ENCODE data around the gene PRSS33. TPM values are rescaled to one million over a fixed set of nuclear protein-coding genes. Genes with fewer than 3 reads are reported as not detected.

PRSS33 gene
- total and polyA plus RNA-seq, 9 of the 15 experiments (the other 6 are each of a cell fraction or from before 2014, with no cell fraction given): not detected

DNA sequence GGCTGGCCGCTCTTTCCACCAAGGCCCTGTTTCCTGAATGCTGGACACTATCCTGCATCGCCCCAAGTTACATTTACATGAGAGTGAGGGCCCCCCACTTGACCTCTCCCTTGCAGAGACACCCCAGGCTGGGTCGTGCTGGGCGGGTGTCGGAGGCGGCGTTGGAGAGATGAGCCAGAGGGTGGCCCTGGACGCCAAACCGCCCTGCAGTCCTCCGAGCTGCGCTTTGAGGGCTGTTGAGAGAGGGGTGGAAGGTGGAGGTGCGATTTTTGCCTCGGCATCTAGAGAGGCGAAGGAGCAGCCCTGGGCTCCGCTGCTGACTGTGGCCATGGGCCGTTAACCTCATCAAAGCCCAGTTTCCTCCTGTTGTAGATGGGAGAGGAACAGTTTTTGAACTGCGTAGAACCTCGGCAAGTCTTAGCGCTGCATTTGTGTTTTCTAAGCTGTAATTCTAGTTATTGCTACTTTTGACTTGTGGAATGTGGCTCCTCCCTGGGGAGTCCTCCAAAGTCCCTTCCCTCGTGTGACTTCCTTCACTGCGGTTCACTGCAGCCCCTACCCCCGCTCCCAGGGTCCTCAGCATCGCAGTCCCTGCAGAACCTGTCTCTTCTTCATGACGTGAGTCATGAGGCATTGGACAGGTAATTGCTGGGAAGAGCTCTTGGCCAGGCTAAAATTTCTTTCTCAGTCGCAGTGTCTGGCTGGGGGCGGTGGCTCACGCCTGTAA, 9.3 kb downstream of the PRSS33 start (continued):
- TF ChIP-seq POLR3G (IDR thresholded peaks at IDR 0.05; ENCODE audit: extremely low read depth, insufficient read length, insufficient replicate concordance) (no peak), ATF6 (CRISPR knock-in tag; IDR thresholded peaks at IDR 0.05) (no peak), GABPB2 (CRISPR knock-in tag; conservative IDR thresholded peaks at IDR 0.05) (no peak), CGGBP1 (CRISPR knock-in tag; IDR thresholded peaks at IDR 0.05) (no peak), HNRNPH1 (optimal IDR thresholded peaks at IDR 0.05; ENCODE audit: low read depth, low read length) (no peak), MTA3 (IDR thresholded peaks at IDR 0.05; ENCODE audit: borderline replicate concordance) (no peak), ZNF639 (CRISPR knock-in tag; conservative IDR thresholded peaks at IDR 0.05 in 1 of 2, IDR thresholded peaks at IDR 0.05 in 1 of 2) (no peak), SMAD4 (CRISPR knock-in tag; conservative IDR thresholded peaks at IDR 0.05) (no peak), HMGN3 (IDR thresholded peaks at IDR 0.05; ENCODE audit: borderline replicate concordance, extremely low read depth, insufficient read length, low read depth, low read length) (no peak), HNRNPLL (IDR thresholded peaks at IDR 0.05; ENCODE audit: low read depth, low read length, poor library complexity, severe bottlenecking) (no peak), ZFX (CRISPR knock-in tag; IDR thresholded peaks at IDR 0.05) (peak; percentile 68; the same call in 1 of the 2 replicates), MITF (IDR thresholded peaks at IDR 0.05) (no peak), KLF13 (tag; IDR thresholded peaks at IDR 0.05; ENCODE audit: borderline replicate concordance, low read depth) (no peak)
- TF ChIP-seq, protein P1, sequence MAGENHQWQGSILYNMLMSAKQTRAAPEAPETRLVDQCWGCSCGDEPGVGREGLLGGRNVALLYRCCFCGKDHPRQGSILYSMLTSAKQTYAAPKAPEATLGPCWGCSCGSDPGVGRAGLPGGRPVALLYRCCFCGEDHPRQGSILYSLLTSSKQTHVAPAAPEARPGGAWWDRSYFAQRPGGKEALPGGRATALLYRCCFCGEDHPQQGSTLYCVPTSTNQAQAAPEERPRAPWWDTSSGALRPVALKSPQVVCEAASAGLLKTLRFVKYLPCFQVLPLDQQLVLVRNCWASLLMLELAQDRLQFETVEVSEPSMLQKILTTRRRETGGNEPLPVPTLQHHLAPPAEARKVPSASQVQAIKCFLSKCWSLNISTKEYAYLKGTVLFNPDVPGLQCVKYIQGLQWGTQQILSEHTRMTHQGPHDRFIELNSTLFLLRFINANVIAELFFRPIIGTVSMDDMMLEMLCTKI (IDR thresholded peaks at IDR 0.05; ENCODE audit: partially characterized antibody): no peak
- TF ChIP-seq, protein P2, sequence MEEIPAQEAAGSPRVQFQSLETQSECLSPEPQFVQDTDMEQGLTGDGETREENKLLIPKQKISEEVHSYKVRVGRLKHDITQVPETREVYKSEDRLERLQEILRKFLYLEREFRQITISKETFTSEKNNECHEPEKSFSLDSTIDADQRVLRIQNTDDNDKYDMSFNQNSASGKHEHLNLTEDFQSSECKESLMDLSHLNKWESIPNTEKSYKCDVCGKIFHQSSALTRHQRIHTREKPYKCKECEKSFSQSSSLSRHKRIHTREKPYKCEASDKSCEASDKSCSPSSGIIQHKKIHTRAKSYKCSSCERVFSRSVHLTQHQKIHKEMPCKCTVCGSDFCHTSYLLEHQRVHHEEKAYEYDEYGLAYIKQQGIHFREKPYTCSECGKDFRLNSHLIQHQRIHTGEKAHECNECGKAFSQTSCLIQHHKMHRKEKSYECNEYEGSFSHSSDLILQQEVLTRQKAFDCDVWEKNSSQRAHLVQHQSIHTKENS (CRISPR knock-in tag; IDR thresholded peaks at IDR 0.05): no peak
- TF ChIP-seq, protein P3, sequence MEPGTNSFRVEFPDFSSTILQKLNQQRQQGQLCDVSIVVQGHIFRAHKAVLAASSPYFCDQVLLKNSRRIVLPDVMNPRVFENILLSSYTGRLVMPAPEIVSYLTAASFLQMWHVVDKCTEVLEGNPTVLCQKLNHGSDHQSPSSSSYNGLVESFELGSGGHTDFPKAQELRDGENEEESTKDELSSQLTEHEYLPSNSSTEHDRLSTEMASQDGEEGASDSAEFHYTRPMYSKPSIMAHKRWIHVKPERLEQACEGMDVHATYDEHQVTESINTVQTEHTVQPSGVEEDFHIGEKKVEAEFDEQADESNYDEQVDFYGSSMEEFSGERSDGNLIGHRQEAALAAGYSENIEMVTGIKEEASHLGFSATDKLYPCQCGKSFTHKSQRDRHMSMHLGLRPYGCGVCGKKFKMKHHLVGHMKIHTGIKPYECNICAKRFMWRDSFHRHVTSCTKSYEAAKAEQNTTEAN (CRISPR knock-in tag; IDR thresholded peaks at IDR 0.05): no peak

Measured in K562 (cell line).